Smooth muscle cell of the coronary artery (primary cell): ENCODE measurements around the gene CXCR6. TPM values are rescaled to one million over a fixed set of nuclear protein-coding genes. Genes with fewer than 3 reads are reported as not detected.

ENCODE experiments used
- total RNA-seq: library from RNA; depleted of rRNA; stranded (reverse); fragments of >200 nt; gene quantifications from 2 replicates; pipeline ENCODE4 v1.2.3, GENCODE V29; 2014; ENCODE audit warnings: low replicate concordance

CXCR6 gene
- total RNA-seq = not detected in 2 replicates

GRCh38 chr3:45943207-45943846 is at the start of gene CXCR6:
TSS of gene CXCR6 (plus strand) at chr3:45943464. CDS start at chr3:45946482, 3,018 bp downstream.

GRCh38 chr3:45995236-45996192 is 52.2 kb downstream of the CXCR6 start, which contains the start of gene FYCO1:
TSS of gene FYCO1 (minus strand) at chr3:45995824. CDS start at chr3:45984910, 10,914 bp downstream.

Other genes with a start within 250 kb of the CXCR6 start
- gene SLC6A20, start 146.9 kb upstream of the CXCR6 start, total RNA-seq = not detected in 2 replicates
- gene LZTFL1, start 101.3 kb upstream of the CXCR6 start, total RNA-seq = 9.1 and 15.2 TPM in 2 replicates
- gene CCR9, start 56.9 kb upstream of the CXCR6 start, total RNA-seq = not detected in 2 replicates
- 23.2 and 28.4 TPM in 2 replicates for gene FYCO1, start 52.4 kb downstream of the CXCR6 start, total RNA-seq
- gene XCR1, start 84.0 kb downstream of the CXCR6 start, total RNA-seq = 0.23 TPM in 1 of 2 replicates, not detected in the other